K562 (cell line): ENCODE results near the gene CEACAM21. TPM values are rescaled to one million over a fixed set of nuclear protein-coding genes. Genes with fewer than 3 reads are reported as not detected.
A peak's percentile ranks its signal among the peaks of the same experiment; 100 is the strongest.

Experiments
- AFF4 ChIP-seq: sonication (generic); formaldehyde crosslinking; IDR thresholded peaks from 2 replicates; pipeline ENCODE4 v1.8.0; 2023; ENCODE audit warnings: mild to moderate bottlenecking, missing genetic modification reagents
- ATF1 ChIP-seq, 2 experiments: fragments of 450-650 bp in 1 of 2; IDR thresholded peaks; 2 replicates each; pipeline ENCODE4 v1.6.1; 2016; ENCODE audit warnings: missing compliant biosample characterization in 1 of 2, missing genetic modification characterization in 1 of 2
- ATF7 ChIP-seq: fragments of 450-650 bp; IDR thresholded peaks from 2 replicates; pipeline ENCODE4 v1.7.1; 2014; ENCODE audit warnings: mild to moderate bottlenecking, moderate library complexity
- CBX8 ChIP-seq: fragments of 200-600 bp; sonication (generic); IDR thresholded peaks from 2 replicates; pipeline ENCODE4 v1.6.1; 2012; ENCODE audit warnings: borderline replicate concordance, mixed run types, low read depth, mild to moderate bottlenecking, moderate library complexity, mixed read lengths, low read length, control low read depth, inconsistent platforms; ENCODE audit not compliant: poor library complexity, severe bottlenecking; ENCODE audit errors: extremely low read depth
- E2F1 ChIP-seq: sonication (generic); formaldehyde crosslinking; IDR thresholded peaks from 2 replicates; pipeline ENCODE4 v1.8.1; 2023; ENCODE audit warnings: mild to moderate bottlenecking, missing genetic modification reagents, moderate library complexity
- HNRNPLL ChIP-seq: fragments of 200-400 bp; formaldehyde crosslinking; IDR thresholded peaks from 2 replicates; pipeline ENCODE4 v1.6.1; 2017; ENCODE audit warnings: low read length, low read depth, mild to moderate bottlenecking; ENCODE audit not compliant: poor library complexity, severe bottlenecking
- HNRNPUL1 ChIP-seq: fragments of 200-400 bp; formaldehyde crosslinking; IDR thresholded peaks from 2 replicates; pipeline ENCODE4 v1.6.1; 2017; ENCODE audit warnings: low read length
- MCM3 ChIP-seq: fragments of 450-650 bp; IDR thresholded peaks from 2 replicates; pipeline ENCODE4 v1.6.1; 2016
- PRPF4 ChIP-seq: fragments of 200-400 bp; formaldehyde crosslinking; IDR thresholded peaks from one replicate; pipeline ENCODE4 v1.6.1; 2017; ENCODE audit warnings: low read length, low read depth, mild to moderate bottlenecking; ENCODE audit not compliant: insufficient read depth, poor library complexity, severe bottlenecking
- SAFB ChIP-seq: fragments of 200-400 bp; formaldehyde crosslinking; IDR thresholded peaks from 2 replicates; pipeline ENCODE4 v1.6.1; 2017; ENCODE audit warnings: low read depth, low read length, borderline replicate concordance
- SP1 ChIP-seq: sonication (generic); formaldehyde crosslinking; IDR thresholded peaks from 2 replicates; pipeline ENCODE4 v1.8.1; 2022; ENCODE audit warnings: mild to moderate bottlenecking, missing genetic modification reagents
- ZBTB2 ChIP-seq: fragments of 450-650 bp; IDR thresholded peaks from 2 replicates; pipeline ENCODE4 v1.6.1; 2016; ENCODE audit warnings: antibody characterized with exemption
- ZNF695 ChIP-seq: fragments of 450-650 bp; formaldehyde crosslinking; IDR thresholded peaks from 2 replicates; pipeline ENCODE4 v1.4.0; 2020; ENCODE audit warnings: mild to moderate bottlenecking, moderate library complexity
- polyA plus RNA-seq, 8 experiments: library from polyadenylated mRNA; depleted of rRNA in 4 of 8; stranded (reverse) in 5 of 8; unstranded in 3 of 8; fragments of >200 nt; fragmentation: Nextera tagmentation in 2 of 8; fragmentation: Illumina TruSeq in 1 of 8; extraction: Ambion mirVana in 2 of 8; extraction: Trizol in 1 of 8; gene quantifications; 2 replicates each; pipeline versions ENCODE4 v1.2.1 to v1.2.3, GENCODE V29; 2011 to 2014; ENCODE audit warnings: inconsistent platforms in 1 of 8, missing spikeins in 1 of 8
- total RNA-seq, 7 experiments: library from RNA; depleted of rRNA in 6 of 7; stranded (reverse); fragments of >200 nt in 6 of 7; fragmentation: Illumina TruSeq in 2 of 7; extraction: Trizol in 2 of 7; gene quantifications; 2 replicates each; pipeline versions ENCODE4 v1.2.1 to v1.2.3, GENCODE V29; 2011 to 2021; ENCODE audit warnings: low replicate concordance in 1 of 7

The CEACAM21 gene
- total and polyA plus RNA-seq, 9 of the 15 experiments (the other 6 are each of a cell fraction or from before 2014, with no cell fraction given), result 0.06 to 0.40 (median 0.18) TPM; not detected in 1

GRCh38 chr19:41531438-41532311, 44.3 kb upstream of the CEACAM21 start (continued):
- TF ChIP-seq AFF4 (CRISPR knock-in tag) (no peak), MCM3 (no peak), SP1 (CRISPR knock-in tag) (no peak), PRPF4 (no peak), ZBTB2 (no peak), ZNF695 (CRISPR knock-in tag) (no peak), E2F1 (CRISPR knock-in tag) (no peak), HNRNPLL (no peak), ATF1 (CRISPR knock-in tag; IDR thresholded peaks at IDR 0.05) (no peak), ATF1 (tag; IDR thresholded peaks at IDR 0.05) (peak; percentile 95), ATF7 (peak; percentile 87), CBX8 (no peak), HNRNPUL1 (no peak), SAFB (no peak)
